Stimulated activated CD8-positive, alpha-beta memory T cell treated with anti-CD3 and anti-CD28 coated beads, Interleukin-7, amount 100 ng/mL, for 48 hours (primary cell): ENCODE data around the gene KLRK1.
"Not testable (repeated sequence)": the region's sequence is repeated elsewhere in the genome, so short reads cannot be mapped to it uniquely, and the experiment has no call there.

ENCODE experiments used
- DNase-seq, 2 donors: peaks; one replicate each; pipeline ENCODE4 v3.0.0-alpha.2; 2020; ENCODE audit warnings: low read depth in 1 of 2; ENCODE audit errors: extremely low read depth in 1 of 2

The KLRK1 gene

DNA sequence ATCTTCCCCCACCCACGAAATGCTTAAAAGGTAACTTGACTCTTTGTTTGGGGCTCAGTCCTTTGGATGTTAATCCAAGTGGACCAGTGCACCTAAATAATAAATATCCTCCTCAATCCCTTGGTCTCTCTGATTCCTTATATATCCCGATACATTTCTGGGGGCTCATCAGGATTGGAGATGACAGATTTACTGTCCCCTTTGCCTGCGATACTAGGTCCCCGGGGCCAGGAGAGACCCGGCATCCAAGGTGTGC is 26.3 kb downstream of the KLRK1 start:
- no peak for DNase-seq

DNA sequence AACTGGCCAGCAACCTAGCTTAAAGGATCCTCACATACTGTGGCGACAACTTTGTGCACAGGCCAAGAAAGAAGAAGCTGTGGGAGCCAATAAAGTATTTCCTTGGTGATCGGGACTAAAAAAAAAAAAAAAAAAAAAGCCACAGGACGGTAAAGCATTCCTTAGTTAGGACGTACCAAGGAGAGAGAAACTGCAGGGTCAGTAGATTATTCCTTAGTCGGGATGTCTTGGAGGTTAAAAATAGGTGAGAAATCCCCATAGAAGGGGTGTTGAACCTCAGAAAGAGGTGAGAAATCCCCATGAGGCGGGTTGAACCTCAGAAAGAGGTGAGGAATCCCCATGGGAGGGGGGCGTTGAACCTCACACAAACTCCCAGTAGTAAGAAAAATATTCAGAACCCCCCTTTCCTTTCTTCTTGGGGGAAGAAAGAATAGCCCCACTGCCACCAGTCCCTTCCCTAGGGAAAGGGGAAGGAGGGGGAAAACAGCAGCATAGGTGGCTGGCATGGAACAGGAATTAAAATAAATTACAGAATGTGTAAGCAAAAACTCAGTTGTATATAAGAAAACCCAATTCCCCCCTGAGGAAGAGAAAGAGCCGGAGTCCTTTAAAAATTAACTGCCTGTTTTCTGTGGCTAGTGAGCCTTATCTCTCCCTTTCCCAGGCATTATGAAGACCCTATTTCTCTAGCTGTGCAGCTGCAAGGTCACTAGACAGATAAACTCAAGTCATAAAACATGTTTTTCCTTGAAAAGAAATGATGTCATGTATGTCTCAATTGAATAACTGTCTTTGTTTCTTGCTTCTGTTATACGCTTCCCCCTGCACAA is 26.8 kb downstream of the KLRK1 start:
- DNase-seq: no peak

DNA sequence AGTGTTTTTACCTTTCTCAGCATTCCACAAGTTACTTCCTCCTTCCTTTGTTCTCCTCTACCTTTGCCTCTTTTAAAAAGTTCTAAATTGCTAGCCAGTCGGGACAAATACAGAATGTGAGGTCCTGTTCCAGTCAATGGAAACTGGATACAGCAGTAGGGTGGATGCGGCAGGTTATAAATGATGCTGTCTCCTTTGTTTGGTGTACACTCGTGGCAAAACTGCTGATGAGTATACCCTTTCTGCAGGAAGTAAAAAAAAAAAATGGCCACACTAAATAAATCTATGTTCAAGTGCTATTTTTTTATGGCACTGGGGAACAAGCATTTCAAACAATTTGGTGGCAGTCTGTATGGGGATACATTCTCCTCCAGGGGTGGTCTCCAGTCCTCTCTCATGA is 27.5 kb downstream of the KLRK1 start:
- no peak for DNase-seq

DNA sequence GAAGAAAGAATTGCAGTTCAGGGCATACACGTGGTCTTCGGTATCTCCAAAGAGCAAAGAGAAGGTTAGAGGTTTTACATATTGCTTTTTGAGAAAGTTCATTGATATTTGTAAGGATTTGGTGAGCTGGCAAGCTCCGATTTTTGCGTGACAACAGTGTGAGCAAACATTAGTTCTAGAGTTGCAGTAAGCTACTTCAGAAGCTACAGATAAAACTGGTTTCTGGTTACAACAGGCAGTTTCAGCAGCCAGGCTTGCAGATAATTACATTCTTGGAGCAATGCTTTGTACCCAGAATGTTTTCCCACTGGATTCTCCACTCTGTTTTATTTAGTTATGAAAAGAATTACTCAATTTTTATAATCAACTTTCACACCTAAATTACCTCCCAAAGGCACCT is 28.2 kb downstream of the KLRK1 start:
- no peak for DNase-seq

DNA sequence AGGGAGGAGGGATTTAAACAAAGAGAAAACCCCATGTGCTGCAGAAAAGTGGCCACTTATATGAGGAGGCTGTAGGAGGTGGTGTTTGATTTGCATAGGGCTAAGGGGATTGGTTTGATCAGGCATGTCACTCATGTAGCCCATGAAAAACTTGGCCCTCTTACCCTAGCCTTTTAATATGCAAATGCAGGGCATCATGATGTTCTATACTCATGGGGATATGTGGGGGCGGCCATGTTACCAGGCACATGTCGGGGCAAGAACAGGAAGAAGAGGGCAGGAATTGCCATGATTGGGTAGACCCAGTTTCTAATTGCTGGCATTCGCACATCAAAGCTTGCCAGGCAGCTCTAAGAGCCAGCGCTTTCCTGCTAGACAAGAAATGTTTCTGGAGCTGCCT is 28.8 kb downstream of the KLRK1 start:
- no peak for DNase-seq

DNA sequence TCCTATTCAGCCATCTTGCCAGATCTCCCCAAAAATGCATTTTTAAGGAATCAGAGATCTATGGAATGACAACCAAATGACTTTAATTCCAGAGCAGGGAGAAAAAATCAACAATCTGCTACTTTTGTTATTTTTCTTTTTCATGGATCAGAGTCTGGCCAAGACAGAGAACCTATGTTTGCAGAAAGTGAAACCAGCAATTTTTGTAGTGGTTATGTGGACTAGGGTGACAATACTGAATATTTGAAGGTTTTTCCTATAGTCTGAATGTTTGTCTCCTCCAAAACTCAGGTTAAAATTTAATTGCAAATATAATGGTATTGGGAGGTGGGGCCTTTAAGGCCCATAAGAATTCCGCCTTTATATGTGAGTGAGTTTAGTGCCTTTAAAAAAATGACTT is 30.9 kb downstream of the KLRK1 start:
- DNase-seq: no peak

DNA sequence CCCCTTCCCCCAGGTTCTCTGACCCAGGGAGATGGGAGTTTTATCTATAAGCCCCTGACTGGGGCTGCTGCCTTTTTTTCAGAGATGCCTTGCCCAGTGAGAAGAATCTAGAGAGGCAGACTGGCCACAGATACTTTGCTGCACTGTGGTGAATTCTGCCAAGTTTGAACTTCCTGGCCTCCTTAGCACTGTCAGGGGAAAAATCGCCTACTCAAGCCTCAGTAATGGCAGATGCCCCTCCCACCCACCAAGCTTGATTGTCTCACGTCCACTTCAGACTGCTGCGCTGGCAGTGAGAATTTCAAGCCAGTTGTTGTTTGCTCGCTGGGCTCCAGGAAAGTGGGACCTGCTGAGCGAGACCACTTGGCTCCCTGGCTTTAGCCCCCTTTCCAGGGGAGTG is 31.7 kb downstream of the KLRK1 start:
- no peak for DNase-seq

DNA sequence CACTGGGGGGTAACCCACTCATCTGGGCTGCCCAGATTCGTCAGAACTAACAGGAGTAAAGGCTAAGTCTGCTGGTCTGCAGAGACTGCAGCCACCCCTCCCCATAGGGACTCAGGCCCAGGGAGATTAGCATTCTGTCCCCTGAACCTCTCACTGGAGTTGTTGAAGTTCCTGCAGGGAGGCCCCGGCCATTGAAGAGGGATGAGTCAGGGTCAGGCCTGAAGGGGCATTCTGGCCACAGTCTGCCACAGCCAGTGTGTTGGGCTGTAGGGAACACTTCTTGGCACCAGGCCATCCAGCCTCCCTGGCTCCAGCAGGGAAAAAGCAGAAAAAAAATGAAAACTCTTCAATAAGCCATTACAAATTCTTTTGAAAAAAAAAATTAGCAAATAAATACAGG is 35.3 kb downstream of the KLRK1 start:
- DNase-seq: no peak

DNA sequence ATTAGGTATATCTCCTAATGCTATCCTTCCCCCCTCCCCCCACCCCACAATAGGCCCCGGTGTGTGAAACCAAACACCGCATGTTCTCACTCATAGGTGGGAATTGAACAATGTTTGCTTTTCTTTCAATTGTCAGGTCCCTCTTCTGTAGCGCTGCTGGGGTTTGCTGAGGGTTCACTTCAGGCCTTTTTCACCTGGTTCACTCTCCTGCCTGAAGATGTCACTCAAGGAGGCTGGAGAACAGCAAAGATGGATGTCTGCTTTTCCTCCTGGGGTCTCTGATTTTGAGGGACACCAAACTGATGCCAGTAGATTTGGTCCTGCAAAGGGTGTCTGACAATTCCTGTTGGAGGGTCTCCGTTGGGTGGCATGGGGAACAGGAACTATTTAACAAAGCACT is 35.8 kb downstream of the KLRK1 start:
- DNase-seq: no peak

DNA sequence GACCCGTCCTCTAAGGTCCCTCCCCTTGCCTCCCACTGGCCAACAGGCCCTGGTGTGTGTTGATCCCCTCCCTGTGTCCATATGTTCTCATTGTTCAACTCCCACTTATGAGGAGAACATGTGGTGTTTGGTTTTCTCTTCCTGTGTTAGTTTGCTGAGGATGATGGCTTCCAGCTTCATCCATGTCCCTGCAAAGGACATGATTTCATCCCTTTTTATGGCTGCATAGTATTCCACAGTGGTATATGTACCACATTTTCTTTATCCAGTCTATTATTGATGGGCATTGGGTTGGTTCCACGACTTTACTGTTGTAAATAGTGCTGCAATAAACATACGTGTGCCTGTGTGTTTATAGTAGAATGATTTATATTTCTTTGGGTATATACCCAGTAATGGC is 38.4 kb downstream of the KLRK1 start:
- not testable (repeated sequence) for DNase-seq

DNA sequence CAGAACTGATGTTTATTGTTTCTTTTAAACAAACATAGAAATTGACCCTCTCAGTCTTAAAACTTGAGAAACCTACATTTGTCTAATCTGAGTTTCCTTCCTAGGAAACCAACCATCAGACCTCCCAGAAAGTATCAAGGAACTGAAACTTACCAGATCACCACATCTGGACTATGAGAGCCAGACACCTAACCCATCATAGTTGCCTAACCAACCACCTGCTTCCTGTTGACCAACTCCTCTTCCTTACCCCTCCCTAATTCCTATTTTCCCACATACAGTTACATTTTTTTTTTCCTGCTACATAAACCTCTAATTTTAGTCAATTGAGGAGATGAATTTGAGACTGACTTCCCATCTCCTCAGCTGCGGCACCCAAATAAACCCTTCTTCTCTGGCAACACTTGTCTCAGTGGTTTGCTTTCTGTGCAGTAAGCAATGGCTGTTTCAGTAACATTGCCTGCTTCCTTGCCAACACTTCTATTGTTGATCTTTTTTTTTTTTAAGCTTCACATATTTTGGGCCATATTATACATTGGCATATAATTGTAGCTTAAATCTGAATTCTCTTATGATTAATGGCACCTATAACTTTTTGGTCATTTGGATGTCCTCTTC is 47.8 kb downstream of the KLRK1 start:
- DNase-seq: no peak

DNA sequence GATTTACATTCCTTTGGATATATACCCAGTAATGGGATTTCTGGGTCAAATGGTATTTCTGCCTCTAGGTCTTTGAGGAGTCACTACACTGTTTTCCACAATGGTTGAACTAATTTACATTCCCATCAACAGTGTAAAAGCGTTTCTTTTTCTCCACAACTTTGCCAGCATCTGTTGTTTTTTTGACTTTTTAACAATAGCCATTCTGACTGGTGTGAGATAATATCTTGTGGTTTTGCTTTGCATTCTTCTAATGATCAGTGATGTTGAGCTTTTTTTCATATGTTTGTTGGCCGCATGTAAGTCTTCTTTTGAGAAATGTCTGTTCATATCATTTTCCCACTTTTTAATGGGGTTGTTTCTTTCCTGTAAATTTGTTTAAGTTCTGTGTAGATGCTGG is 48.9 kb downstream of the KLRK1 start:
- DNase-seq: not testable (repeated sequence)

DNA sequence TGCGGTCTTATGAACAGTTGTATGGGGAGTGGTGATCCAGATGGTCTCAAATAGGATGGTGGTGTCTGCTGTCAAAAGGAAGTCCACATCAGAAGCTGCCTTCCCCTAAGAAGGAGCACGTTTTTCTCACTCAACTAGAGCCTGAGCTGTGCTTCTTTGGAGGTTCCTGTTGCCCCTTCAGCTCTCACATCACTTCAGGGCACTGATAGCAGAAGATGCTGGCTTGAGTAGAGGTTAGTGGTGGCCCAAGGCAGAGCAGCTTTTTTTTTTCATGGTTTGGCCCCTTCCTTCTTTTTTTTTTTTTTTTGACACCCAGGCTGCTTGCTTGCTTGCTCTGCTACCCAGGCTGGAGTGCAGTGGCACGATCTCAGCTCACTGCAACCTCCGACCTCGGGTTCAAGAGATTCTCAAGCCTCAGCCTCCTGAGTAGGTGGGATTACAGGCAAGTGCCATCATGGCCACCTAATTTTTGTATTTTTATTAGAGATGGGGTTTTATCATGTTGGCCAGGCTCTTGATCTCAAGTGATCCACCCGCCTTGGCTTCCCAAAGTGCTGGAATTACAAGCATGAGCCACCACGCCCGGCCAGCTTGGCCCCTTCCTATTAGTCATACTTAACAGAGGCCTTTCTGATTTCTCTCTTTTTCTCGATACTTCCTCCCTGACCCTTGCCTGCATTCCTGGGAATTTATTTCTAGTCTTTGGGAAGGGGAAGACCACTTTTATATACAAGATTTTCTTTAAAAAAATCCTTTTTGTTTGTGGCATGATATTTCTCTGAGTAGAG is 50.6 kb downstream of the KLRK1 start:
- no peak for DNase-seq

DNA sequence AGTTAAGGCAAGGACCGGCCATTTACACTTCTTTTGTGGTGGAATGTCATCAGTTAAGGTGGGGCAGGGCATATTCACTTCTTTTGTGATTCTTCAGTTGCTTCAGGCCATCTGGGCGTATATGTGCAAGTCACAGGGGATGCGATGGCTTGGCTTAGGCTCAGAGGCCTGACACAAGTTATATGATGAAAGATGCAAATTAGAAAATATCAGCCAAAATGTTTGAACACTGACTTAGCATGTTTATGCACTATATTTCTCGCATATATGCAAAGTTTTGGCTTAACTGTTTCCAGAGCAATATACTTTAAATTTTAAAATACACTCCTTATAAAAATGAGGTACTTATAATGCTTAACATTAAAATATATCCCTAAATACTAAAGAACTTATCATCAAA is 51.4 kb downstream of the KLRK1 start:
- DNase-seq: not testable (repeated sequence)

DNA sequence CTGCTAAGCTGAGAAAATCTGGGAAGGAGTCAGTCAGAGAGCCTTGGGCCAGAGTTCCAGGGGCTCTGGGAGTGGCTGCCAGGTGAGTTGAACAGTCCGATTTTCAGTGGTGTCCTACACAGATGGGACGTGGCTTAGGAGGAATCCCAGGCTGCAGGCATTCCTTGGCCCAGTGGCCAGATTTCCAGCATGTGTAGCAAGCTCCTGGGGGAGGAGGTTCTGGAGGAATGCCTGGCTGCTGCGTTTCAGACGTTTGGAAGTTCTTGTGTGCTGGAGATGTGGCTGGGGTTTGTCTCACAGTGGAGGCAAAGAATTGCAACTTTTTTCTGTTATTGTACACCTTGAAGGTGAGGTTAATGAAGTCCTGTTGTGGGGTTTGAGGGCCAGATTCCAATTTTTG is 53.6 kb downstream of the KLRK1 start:
- not testable (repeated sequence) for DNase-seq

DNA sequence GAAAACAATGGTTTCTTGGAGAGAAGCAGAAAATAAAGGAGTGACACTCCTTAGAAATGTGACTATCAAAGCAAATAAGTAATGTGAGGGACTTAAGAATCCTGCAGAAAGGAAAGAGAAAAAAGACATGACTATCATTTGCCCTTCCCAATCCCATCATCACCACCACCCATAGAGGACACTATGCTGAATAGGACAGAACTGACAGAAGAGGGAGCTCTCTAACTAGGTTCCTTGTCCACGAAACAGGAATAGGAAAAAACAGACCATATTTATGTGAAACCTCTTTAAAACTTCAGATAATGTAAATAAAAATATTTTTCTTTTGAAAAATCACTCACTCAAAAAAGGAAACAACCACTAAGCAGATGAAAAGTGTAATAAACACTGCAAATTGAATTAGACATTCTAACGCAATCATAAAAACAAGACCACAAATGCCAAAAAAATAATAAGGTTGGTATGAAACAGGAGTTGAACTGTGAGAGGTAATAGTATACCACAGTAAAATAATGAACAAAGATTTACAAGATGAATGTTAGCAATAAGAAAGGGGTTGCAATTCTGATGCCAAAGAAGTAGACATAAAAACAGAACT is 58.1 kb downstream of the KLRK1 start:
- DNase-seq: no peak

DNA sequence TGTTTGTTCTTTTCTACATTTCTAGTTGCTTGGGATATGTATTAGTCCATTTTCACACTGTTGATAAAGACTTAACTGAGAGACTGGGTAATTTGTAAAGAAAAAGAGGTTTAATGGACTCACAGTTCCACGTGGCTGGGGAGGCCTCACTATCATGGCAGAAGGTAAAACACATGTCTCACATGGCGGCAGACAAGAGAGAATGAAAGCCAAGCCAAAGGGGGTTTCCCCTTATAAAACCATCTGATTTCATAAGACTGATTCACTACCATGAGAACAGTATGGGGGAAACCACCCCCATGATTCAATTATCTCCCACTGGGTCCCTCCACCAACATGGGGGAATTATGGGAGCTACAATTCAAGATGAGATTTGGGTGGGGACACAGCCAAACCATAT is 61.1 kb downstream of the KLRK1 start:
- DNase-seq: not testable (repeated sequence)
